Activated CD4-positive, alpha-beta memory T cell treated with anti-CD3 and anti-CD28 coated beads for 36 hours (primary cell): ENCODE measurements around the gene MYO5B. TPM values are rescaled to one million over a fixed set of nuclear protein-coding genes. Genes with fewer than 3 reads are reported as not detected.
A peak's percentile ranks its signal among the peaks of the same experiment; 100 is the strongest.

ENCODE experiments used
- CTCF ChIA-PET: fragments of 350-600 bp; sonication (Branson Sonifier 250); formaldehyde crosslinking; loops from one replicate; lab custom pipeline; 2021; ENCODE audit warnings: antibody characterized with exemption, inconsistent platforms; lab: Charles Lee
- POLR2A ChIA-PET: fragments of 350-600 bp; sonication (Branson Sonifier 250); formaldehyde crosslinking; loops from one replicate; lab custom pipeline; 2021; ENCODE audit warnings: antibody characterized with exemption; lab: Charles Lee
- DNase-seq: peaks from one replicate; pipeline ENCODE4 v3.0.0-alpha.2; 2020
- H3K27ac Mint-ChIP-seq: one replicate; pipeline ENCODE4 v1.8.0; 2021; ENCODE audit warnings: mixed read lengths
- H3K27me3 Mint-ChIP-seq: one replicate; pipeline ENCODE4 v1.8.0; 2021; ENCODE audit warnings: mixed read lengths
- H3K36me3 Mint-ChIP-seq: one replicate; pipeline ENCODE4 v1.8.0; 2021; ENCODE audit warnings: mixed read lengths
- H3K4me1 Mint-ChIP-seq: one replicate; pipeline ENCODE4 v1.8.0; 2021; ENCODE audit warnings: low read depth, mixed read lengths
- H3K4me3 Mint-ChIP-seq: one replicate; pipeline ENCODE4 v1.8.0; 2021; ENCODE audit warnings: mild to moderate bottlenecking, mixed read lengths
- H3K9me3 Mint-ChIP-seq: one replicate; pipeline ENCODE4 v1.8.0; 2021; ENCODE audit warnings: mixed read lengths
- intact Hi-C: fragments of 100-400 bp; cut with micrococcal nuclease; formaldehyde crosslinking; loops from one replicate; pipeline ENCODE4 v1.15.1; 2023
- total RNA-seq, 2 experiments: library from RNA; stranded (reverse); gene quantifications; one replicate each; pipeline ENCODE4 v1.2.3, GENCODE V29; 2021

MYO5B gene
- total RNA-seq, 2 experiments from 2014 or later: 0.02 to 0.21 TPM

- POLR2A ChIA-PET: no interaction called here
- CTCF ChIA-PET: no interaction called here
These were observed 281.7 kb downstream of the MYO5B start for GRCh38 chr18:49913221-49913620.

GRCh38 chr18:49911427-49911826 is 283.5 kb downstream of the MYO5B start:
- DNase-seq: no peak
- intact Hi-C loops: no loop called here
- Mint-ChIP-seq H3K9me3 (peaks cover 5% of the 10 kb centered on the region), H3K4me3 (no peak overlapping the region), H3K27me3 (peaks cover 7% of the 10 kb centered on the region), H3K4me1 (no peaks in the 10 kb centered on the region), H3K27ac (no peak overlapping the region), H3K36me3 (no peaks in the 10 kb centered on the region)
- ChIA-PET CTCF (interaction anchor here (0.7 to 1.3 kb wide), 2 partner anchors 51 to 292 kb away, joined by 3 to 4 read pairs; no protein-coding TSS in a partner anchor), POLR2A (no interaction called here)

More at GRCh38 chr18:49913221-49913620, 281.7 kb downstream of the MYO5B start:
- Mint-ChIP-seq H3K9me3 (peaks cover 5% of the 10 kb centered on the region), H3K27ac (no peak overlapping the region), H3K4me1 (no peaks in the 10 kb centered on the region), H3K36me3 (no peaks in the 10 kb centered on the region), H3K4me3 (no peak overlapping the region), H3K27me3 (peaks cover 14% of the 10 kb centered on the region)
- no peak for DNase-seq
- intact Hi-C loops: no loop called here

GRCh38 chr18:49910986-49911385 is 284.0 kb downstream of the MYO5B start:
- CTCF ChIA-PET: interaction anchor here (1.3 kb wide), 1 partner anchor 50 kb away, joined by 4 read pairs; no protein-coding TSS in a partner anchor
- DNase-seq: no peak

GRCh38 chr18:49910019-49910418 is 284.9 kb downstream of the MYO5B start:
- ChIA-PET POLR2A (no interaction called here), CTCF (interaction anchor here (1.3 kb wide), 1 partner anchor 49 kb away, joined by 4 read pairs; no protein-coding TSS in a partner anchor)
- Mint-ChIP-seq H3K36me3 (no peaks in the 10 kb centered on the region), H3K9me3 (peaks cover 5% of the 10 kb centered on the region), H3K4me3 (no peak overlapping the region), H3K4me1 (no peaks in the 10 kb centered on the region), H3K27ac (no peak overlapping the region), H3K27me3 (peaks cover 7% of the 10 kb centered on the region)
- intact Hi-C loops: no loop called here
- no peak for DNase-seq

More at GRCh38 chr18:49910986-49911385, 284.0 kb downstream of the MYO5B start:
- Mint-ChIP-seq H3K4me1 (no peaks in the 10 kb centered on the region), H3K4me3 (no peak overlapping the region), H3K36me3 (no peaks in the 10 kb centered on the region), H3K9me3 (peaks cover 5% of the 10 kb centered on the region), H3K27ac (no peak overlapping the region), H3K27me3 (peaks cover 7% of the 10 kb centered on the region)
- intact Hi-C loops: no loop called here
- POLR2A ChIA-PET: no interaction called here

GRCh38 chr18:49907346-49907929 is 287.5 kb downstream of the MYO5B start:
- no peak overlapping the region for H3K4me3 Mint-ChIP-seq
- intact Hi-C loops: no loop called here
- no peaks in the 10 kb centered on the region for H3K4me1 Mint-ChIP-seq
- H3K36me3 Mint-ChIP-seq: no peaks in the 10 kb centered on the region
- DNase-seq: no peak
- H3K27ac Mint-ChIP-seq: no peak overlapping the region
- ChIA-PET CTCF (no interaction called here), POLR2A (no interaction called here)
- peaks cover 2% of the 10 kb centered on the region for H3K9me3 Mint-ChIP-seq
- H3K27me3 Mint-ChIP-seq: peaks cover 3% of the 10 kb centered on the region

GRCh38 chr18:49905771-49906170 is 289.2 kb downstream of the MYO5B start:
- no peaks in the 10 kb centered on the region for H3K36me3 Mint-ChIP-seq
- intact Hi-C loops: no loop called here
- POLR2A ChIA-PET: no interaction called here
- DNase-seq: no peak
- no peak overlapping the region for H3K4me3 Mint-ChIP-seq
- H3K4me1 Mint-ChIP-seq: no peaks in the 10 kb centered on the region
- H3K27ac Mint-ChIP-seq: no peak overlapping the region
- CTCF ChIA-PET: no interaction called here
- no peaks in the 10 kb centered on the region for H3K9me3 Mint-ChIP-seq
- H3K27me3 Mint-ChIP-seq: peaks cover 3% of the 10 kb centered on the region

GRCh38 chr18:49904871-49905555 is 289.9 kb downstream of the MYO5B start:
- CTCF ChIA-PET: no interaction called here
- H3K36me3 Mint-ChIP-seq: no peaks in the 10 kb centered on the region
- intact Hi-C loops: no loop called here
- no peaks in the 10 kb centered on the region for H3K9me3 Mint-ChIP-seq
- no peak overlapping the region for H3K27ac Mint-ChIP-seq
- H3K4me1 Mint-ChIP-seq: no peaks in the 10 kb centered on the region
- POLR2A ChIA-PET: no interaction called here
- no peak overlapping the region for H3K4me3 Mint-ChIP-seq
- DNase-seq: no peak
- H3K27me3 Mint-ChIP-seq: peaks cover 3% of the 10 kb centered on the region

GRCh38 chr18:49901862-49902340 is 293.0 kb downstream of the MYO5B start:
- H3K4me3 Mint-ChIP-seq: no peak overlapping the region
- no peak for DNase-seq
- intact Hi-C loops: no loop called here
- H3K27ac Mint-ChIP-seq: no peak overlapping the region
- H3K4me1 Mint-ChIP-seq: no peaks in the 10 kb centered on the region
- no peaks in the 10 kb centered on the region for H3K27me3 Mint-ChIP-seq
- ChIA-PET CTCF (no interaction called here), POLR2A (no interaction called here)
- H3K36me3 Mint-ChIP-seq: no peaks in the 10 kb centered on the region
- H3K9me3 Mint-ChIP-seq: no peaks in the 10 kb centered on the region

- ChIA-PET CTCF (no interaction called here), POLR2A (no interaction called here)
- Mint-ChIP-seq H3K4me1 (no peaks in the 10 kb centered on the region), H3K4me3 (no peak overlapping the region), H3K27me3 (no peaks in the 10 kb centered on the region), H3K27ac (no peak overlapping the region), H3K36me3 (no peaks in the 10 kb centered on the region), H3K9me3 (no peaks in the 10 kb centered on the region)
- DNase-seq: no peak
- intact Hi-C loops: no loop called here
These were observed 295.2 kb downstream of the MYO5B start for GRCh38 chr18:49899657-49900330.

- Mint-ChIP-seq H3K36me3 (no peaks in the 10 kb centered on the region), H3K9me3 (no peaks in the 10 kb centered on the region), H3K27ac (no peak overlapping the region), H3K27me3 (no peaks in the 10 kb centered on the region), H3K4me1 (no peaks in the 10 kb centered on the region), H3K4me3 (no peak overlapping the region)
- DNase-seq: peak; percentile 70
- intact Hi-C loops: no loop called here
- CTCF ChIA-PET: interaction anchor here (0.7 kb wide), 1 partner anchor 38 kb away, joined by 3 read pairs; no protein-coding TSS in a partner anchor
- POLR2A ChIA-PET: no interaction called here
These were observed 296.5 kb downstream of the MYO5B start for GRCh38 chr18:49898421-49898820.

GRCh38 chr18:49894517-49895226 is 300.3 kb downstream of the MYO5B start:
- DNase-seq: no peak
- ChIA-PET POLR2A (no interaction called here), CTCF (no interaction called here)
- Mint-ChIP-seq H3K27ac (no peak overlapping the region), H3K4me3 (no peak overlapping the region), H3K36me3 (no peaks in the 10 kb centered on the region), H3K9me3 (no peaks in the 10 kb centered on the region), H3K27me3 (peaks cover 5% of the 10 kb centered on the region), H3K4me1 (no peaks in the 10 kb centered on the region)
- intact Hi-C loops: no loop called here

- H3K36me3 Mint-ChIP-seq: no peaks in the 10 kb centered on the region
- ChIA-PET POLR2A (no interaction called here), CTCF (no interaction called here)
- H3K9me3 Mint-ChIP-seq: no peaks in the 10 kb centered on the region
- no peak overlapping the region for H3K27ac Mint-ChIP-seq
- intact Hi-C loops: no loop called here
- H3K4me3 Mint-ChIP-seq: no peak overlapping the region
- DNase-seq: no peak
- H3K4me1 Mint-ChIP-seq: no peaks in the 10 kb centered on the region
- H3K27me3 Mint-ChIP-seq: peaks cover 7% of the 10 kb centered on the region
These were observed 301.9 kb downstream of the MYO5B start for GRCh38 chr18:49893036-49893435.
